ENCODE data around the gene TRDN.
"Not testable (repeated sequence)": the region's sequence is repeated elsewhere in the genome, so short reads cannot be mapped to it uniquely, and the experiment has no call there.

DNA sequence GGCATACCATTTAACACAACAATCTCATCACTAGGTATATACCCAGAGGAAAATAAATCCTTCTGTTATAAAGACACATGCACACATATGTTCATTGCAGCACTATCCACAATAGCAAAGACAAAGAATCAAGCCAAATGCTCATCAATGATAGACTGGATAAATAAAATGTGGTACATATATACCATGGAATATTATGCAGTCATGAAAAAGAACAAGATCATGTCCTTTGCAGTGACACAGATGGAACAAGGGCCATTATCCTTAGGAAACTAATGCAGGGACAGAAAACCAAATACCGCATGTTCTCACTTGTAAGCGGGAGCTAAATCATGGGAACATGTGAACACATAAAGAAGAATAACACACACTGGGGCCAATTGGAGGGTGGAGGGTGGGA lies 322.3 kb downstream of the TRDN start:
- TF ChIP-seq, protein P1, sequence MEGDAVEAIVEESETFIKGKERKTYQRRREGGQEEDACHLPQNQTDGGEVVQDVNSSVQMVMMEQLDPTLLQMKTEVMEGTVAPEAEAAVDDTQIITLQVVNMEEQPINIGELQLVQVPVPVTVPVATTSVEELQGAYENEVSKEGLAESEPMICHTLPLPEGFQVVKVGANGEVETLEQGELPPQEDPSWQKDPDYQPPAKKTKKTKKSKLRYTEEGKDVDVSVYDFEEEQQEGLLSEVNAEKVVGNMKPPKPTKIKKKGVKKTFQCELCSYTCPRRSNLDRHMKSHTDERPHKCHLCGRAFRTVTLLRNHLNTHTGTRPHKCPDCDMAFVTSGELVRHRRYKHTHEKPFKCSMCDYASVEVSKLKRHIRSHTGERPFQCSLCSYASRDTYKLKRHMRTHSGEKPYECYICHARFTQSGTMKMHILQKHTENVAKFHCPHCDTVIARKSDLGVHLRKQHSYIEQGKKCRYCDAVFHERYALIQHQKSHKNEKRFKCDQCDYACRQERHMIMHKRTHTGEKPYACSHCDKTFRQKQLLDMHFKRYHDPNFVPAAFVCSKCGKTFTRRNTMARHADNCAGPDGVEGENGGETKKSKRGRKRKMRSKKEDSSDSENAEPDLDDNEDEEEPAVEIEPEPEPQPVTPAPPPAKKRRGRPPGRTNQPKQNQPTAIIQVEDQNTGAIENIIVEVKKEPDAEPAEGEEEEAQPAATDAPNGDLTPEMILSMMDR (IDR thresholded peaks at IDR 0.05), result not testable (repeated sequence)
- TF ChIP-seq POLR2A (IDR thresholded peaks at IDR 0.05), result not testable (repeated sequence)

All from testis (tissue), 2 donors.